ENCODE measurements around the gene FYN.

DNA sequence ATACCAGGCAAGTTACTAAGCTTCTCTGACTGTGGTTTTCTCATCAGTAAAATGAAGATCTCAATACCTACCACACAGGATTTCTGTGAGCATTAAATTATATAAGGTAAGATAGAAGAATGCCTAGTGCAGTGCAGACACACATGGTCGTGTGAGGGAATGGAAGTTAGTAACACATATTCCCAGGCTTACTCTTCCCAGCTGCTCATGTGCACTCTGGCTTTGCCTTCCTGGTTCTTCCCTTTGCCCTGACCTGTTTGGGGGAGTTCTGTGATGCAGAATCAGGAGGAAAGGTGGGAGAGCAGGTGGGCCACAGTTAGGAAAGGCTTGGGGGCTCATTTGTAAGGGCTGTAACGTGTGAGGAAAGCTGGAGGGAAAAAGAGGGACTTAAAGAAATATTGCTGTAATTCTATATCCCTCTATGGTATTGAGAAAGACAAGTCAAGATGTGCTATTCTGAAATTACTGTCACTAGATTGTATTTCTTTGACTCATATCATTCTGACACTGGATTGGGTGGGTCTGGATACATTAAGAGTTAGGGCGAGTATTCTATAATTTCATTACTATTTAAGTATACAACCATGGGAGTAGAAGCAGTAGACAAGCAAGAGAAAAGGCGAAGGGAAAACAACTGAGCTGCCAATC is 47.7 kb downstream of the FYN start:
- TF ChIP-seq, protein P1, sequence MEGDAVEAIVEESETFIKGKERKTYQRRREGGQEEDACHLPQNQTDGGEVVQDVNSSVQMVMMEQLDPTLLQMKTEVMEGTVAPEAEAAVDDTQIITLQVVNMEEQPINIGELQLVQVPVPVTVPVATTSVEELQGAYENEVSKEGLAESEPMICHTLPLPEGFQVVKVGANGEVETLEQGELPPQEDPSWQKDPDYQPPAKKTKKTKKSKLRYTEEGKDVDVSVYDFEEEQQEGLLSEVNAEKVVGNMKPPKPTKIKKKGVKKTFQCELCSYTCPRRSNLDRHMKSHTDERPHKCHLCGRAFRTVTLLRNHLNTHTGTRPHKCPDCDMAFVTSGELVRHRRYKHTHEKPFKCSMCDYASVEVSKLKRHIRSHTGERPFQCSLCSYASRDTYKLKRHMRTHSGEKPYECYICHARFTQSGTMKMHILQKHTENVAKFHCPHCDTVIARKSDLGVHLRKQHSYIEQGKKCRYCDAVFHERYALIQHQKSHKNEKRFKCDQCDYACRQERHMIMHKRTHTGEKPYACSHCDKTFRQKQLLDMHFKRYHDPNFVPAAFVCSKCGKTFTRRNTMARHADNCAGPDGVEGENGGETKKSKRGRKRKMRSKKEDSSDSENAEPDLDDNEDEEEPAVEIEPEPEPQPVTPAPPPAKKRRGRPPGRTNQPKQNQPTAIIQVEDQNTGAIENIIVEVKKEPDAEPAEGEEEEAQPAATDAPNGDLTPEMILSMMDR (IDR thresholded peaks at IDR 0.05; ENCODE audit: borderline replicate concordance, extremely low read depth, low read length, poor library complexity, severe bottlenecking): no peak
- TF ChIP-seq EZH2 (IDR thresholded peaks at IDR 0.05; ENCODE audit: borderline replicate concordance, low read depth, low read length, severe bottlenecking): no peak
